Progenitor cell of endocrine pancreas (in vitro differentiated cells): Measurements from ENCODE around the gene C6orf62. TPM values are rescaled to one million over a fixed set of nuclear protein-coding genes. Genes with fewer than 3 reads are reported as not detected.

Source experiments
- DNase-seq: peaks from one replicate; pipeline ENCODE4 v3.0.0; 2021; ENCODE audit warnings: low spot score; ENCODE audit not compliant: unreplicated experiment
- H3K27ac Mint-ChIP-seq: 2 replicates; pipeline ENCODE4 v1.8.0; 2021; ENCODE audit warnings: mild to moderate bottlenecking, moderate library complexity, mixed read lengths
- H3K27me3 Mint-ChIP-seq: 2 replicates; pipeline ENCODE4 v1.8.0; 2021; ENCODE audit warnings: mixed read lengths
- H3K36me3 Mint-ChIP-seq: 2 replicates; pipeline ENCODE4 v1.8.0; 2022; ENCODE audit warnings: mixed read lengths; ENCODE audit not compliant: insufficient read depth
- H3K4me1 Mint-ChIP-seq: 2 replicates; pipeline ENCODE4 v1.8.0; 2021; ENCODE audit warnings: low read depth, mixed read lengths
- H3K4me3 Mint-ChIP-seq: 2 replicates; pipeline ENCODE4 v1.8.0; 2021; ENCODE audit warnings: low read depth, mild to moderate bottlenecking, moderate library complexity, mixed read lengths
- H3K9me3 Mint-ChIP-seq: 2 replicates; pipeline ENCODE4 v1.8.0; 2021; ENCODE audit warnings: low read depth, mixed read lengths
- CTCF ChIP-seq: fragments of 200-600 bp; sonication (generic); IDR thresholded peaks from one replicate; pipeline ENCODE4 v1.5.0; 2021; ENCODE audit warnings: antibody characterized with exemption, mild to moderate bottlenecking; ENCODE audit not compliant: unreplicated experiment
- total RNA-seq: library from RNA; stranded (reverse); gene quantifications from 2 replicates; pipeline ENCODE4 v1.2.1, GENCODE V29; 2021

C6orf62 gene
- total RNA-seq, 1 donor from 2014 or later, result 88.6 TPM

DNA sequence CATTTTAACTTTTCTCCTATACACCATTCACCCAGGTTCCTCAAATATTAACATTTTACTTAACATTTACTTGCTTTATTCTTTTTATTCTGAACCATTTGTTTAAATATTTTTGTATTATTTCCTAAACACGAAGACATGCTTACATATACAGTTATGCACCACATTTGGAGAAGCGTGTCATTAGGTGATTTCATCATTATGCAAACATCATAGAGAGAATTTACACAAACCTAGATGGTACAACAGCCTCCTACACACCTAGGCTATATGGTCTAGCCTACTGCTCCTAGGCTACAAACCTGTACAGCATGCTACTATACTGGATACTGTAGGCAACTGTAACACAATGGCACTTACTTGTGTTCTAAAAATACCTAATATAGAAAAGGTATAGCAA, 58.8 kb downstream of the C6orf62 start:
- H3K27me3 Mint-ChIP-seq, result no peaks in the 10 kb centered on the region
- H3K9me3 Mint-ChIP-seq, result no peaks in the 10 kb centered on the region
- H3K4me1 Mint-ChIP-seq, result peaks cover 61% of the 10 kb centered on the region
- no peak overlapping the region for H3K4me3 Mint-ChIP-seq
- peaks cover 34% of the 10 kb centered on the region for H3K36me3 Mint-ChIP-seq
- no peak for DNase-seq
- H3K27ac Mint-ChIP-seq, result no peak overlapping the region
- no peak for TF ChIP-seq CTCF

DNA sequence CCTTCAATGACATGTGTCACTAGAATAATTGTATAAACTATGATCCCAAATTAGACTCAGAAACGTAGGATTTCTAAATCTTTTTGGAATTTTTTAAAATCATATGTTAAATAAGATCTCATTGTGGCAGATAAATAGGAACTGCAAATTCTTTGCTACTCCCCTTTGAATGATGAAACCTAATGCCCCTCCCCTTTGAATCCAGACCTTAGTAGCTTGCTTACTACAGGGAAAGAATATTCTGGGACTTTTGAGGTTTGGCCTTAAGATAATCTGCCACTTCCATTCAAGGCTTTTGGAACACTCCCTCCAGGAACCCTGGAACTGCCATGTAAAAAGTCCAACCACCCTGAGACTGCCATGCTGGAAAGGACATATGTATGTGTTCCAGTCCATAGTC, 59.4 kb downstream of the C6orf62 start:
- no peak for TF ChIP-seq CTCF
- peaks cover 56% of the 10 kb centered on the region for H3K4me1 Mint-ChIP-seq
- H3K4me3 Mint-ChIP-seq, result no peak overlapping the region
- peaks cover 33% of the 10 kb centered on the region for H3K36me3 Mint-ChIP-seq
- no peaks in the 10 kb centered on the region for H3K27me3 Mint-ChIP-seq
- no peak overlapping the region for H3K27ac Mint-ChIP-seq
- no peak for DNase-seq
- H3K9me3 Mint-ChIP-seq, result no peaks in the 10 kb centered on the region

- H3K36me3 Mint-ChIP-seq, result peaks cover 34% of the 10 kb centered on the region
- no peaks in the 10 kb centered on the region for H3K9me3 Mint-ChIP-seq
- no peak overlapping the region for H3K27ac Mint-ChIP-seq
- no peak overlapping the region for H3K4me3 Mint-ChIP-seq
- DNase-seq, result no peak
- H3K4me1 Mint-ChIP-seq, result peaks cover 50% of the 10 kb centered on the region
- no peak for TF ChIP-seq CTCF
- H3K27me3 Mint-ChIP-seq, result no peaks in the 10 kb centered on the region
These were observed 60.1 kb downstream of the C6orf62 start for GRCh38 chr6:24658573-24659560.

DNA sequence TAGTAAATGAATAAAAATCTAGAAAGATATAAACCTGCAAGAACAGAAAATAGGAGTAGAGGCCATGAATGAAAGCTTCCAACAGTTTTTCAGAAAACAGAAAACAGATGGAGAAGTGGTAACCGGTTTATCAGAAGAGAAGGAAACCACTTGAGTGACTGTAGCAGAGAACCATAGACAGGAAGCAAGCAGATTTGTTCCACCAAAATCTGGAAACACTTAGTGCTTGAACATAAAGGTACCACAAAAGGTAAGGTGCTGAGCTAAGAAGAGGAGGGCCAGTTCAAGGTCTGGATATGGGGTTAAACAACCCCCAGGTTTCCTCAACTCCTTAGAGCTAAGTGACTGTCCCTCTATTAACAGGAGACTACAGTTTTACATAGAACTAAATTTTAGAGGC, 63.7 kb downstream of the C6orf62 start:
- TF ChIP-seq CTCF, result no peak
- Mint-ChIP-seq H3K4me3 (no peak overlapping the region), H3K27ac (no peak overlapping the region), H3K4me1 (peaks cover 37% of the 10 kb centered on the region), H3K9me3 (no peaks in the 10 kb centered on the region), H3K36me3 (peaks cover 36% of the 10 kb centered on the region), H3K27me3 (no peaks in the 10 kb centered on the region)
- no peak for DNase-seq

Other genes starting within 250 kb of the C6orf62 start
- gene GPLD1, start 229.6 kb downstream of the C6orf62 start, total RNA-seq, result 6.6 and 7.4 TPM in 2 replicates
- gene ALDH5A1, start 224.2 kb downstream of the C6orf62 start, total RNA-seq, result 14.5 and 14.6 TPM in 2 replicates
- gene KIAA0319, start 73.0 kb downstream of the C6orf62 start, total RNA-seq, result 1.2 and 1.4 TPM in 2 replicates
- gene TDP2, start 52.3 kb downstream of the C6orf62 start, total RNA-seq, result 65.6 and 69.8 TPM in 2 replicates
- 42.3 and 45.9 TPM in 2 replicates for gene ACOT13, start 52.1 kb downstream of the C6orf62 start, total RNA-seq
- 65.4 and 69.2 TPM in 2 replicates for gene GMNN, start 55.8 kb upstream of the C6orf62 start, total RNA-seq
- gene ARMH2, start 79.8 kb upstream of the C6orf62 start, total RNA-seq, result not detected in 2 replicates
- gene RIPOR2, start 216.8 kb upstream of the C6orf62 start, total RNA-seq, result 2.2 and 4.0 TPM in 2 replicates